NCI-H460 (cell line): ENCODE data around the gene ZNF621. TPM values are rescaled to one million over a fixed set of nuclear protein-coding genes. Genes with fewer than 3 reads are reported as not detected.

Experiments
- small RNA-seq, 2 experiments: library from RNA; depleted of rRNA; stranded (forward); fragments of <200 nt; gene quantifications; one replicate each; pipeline ENCODE3, GENCODE V24; 2014
- total RNA-seq: library from RNA; depleted of rRNA; stranded (reverse); fragments of >200 nt; shearing (Covaris generic); gene quantifications from 2 replicates; pipeline ENCODE4 v1.2.3, GENCODE V29; 2014; rRNA removed

ZNF621 gene
- total RNA-seq, 1 experiment from 2014 or later = 23.2 TPM

Small RNA genes within 50 kb of the gene (small RNA-seq; reads per million reads assigned to genes)
- gene RNU5B-2P = 0.97 to 14.2 reads per million in 2 experiments

Other genes with a start within 250 kb of the ZNF621 start
- 25.6 and 29.2 TPM in 2 replicates for gene EIF1B, start 215.3 kb upstream of the ZNF621 start, total RNA-seq
- not detected in 2 replicates for gene ENTPD3, start 137.8 kb upstream of the ZNF621 start, total RNA-seq
- gene RPL14, start 67.6 kb upstream of the ZNF621 start, total RNA-seq = 1,156 and 1,178 TPM in 2 replicates
- gene ZNF619, start 47.8 kb upstream of the ZNF621 start, total RNA-seq = 4.2 and 5.2 TPM in 2 replicates
- gene ZNF620, start 18.9 kb upstream of the ZNF621 start, total RNA-seq = 2.2 and 5.1 TPM in 2 replicates